ENCODE results near the gene GCN1.
A peak's percentile ranks its signal among the peaks of the same experiment; 100 is the strongest.

Gene GCN1

DNA sequence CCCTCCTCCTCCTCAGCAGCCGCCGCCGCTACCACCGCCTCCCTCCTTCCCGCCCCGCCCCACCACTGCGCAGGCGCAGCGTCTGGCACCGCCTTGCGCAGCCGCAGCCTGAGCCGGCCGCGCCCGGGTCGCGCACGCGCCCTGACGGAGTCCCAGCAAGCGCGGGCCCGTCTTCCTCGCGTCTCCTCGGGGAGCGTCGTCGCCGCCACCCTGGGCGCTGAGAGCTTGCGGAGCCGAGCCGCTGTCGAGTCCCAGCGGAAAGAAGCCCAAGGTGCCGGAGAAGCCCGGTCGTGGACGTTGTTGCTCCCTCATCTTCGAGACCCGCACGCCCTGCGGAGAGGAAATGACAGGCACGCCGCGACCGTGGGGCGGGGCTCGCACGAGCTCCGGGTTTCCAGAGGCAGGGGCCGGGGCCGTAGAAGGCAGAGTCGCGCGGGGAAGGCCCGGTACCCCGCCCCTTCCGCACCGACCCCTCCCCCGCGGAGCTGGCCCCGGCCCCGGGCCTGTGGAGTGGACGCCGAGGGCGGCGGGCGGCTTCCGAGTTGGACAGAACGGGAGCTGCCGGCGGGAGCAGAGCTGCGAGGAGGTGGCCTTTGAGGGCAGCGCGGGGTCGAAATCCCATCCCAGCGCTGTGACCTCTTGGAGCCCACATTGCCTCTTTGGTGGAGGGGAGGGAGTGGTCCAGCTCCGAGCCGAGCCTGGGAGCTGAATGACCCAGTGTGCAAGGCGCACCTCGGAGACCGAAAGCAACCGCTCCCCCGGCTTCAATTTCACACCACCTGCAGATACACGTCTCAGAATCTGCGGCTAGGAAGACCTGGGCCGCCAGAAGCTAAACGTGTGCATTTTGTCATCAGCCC lies 77.5 kb downstream of the GCN1 start:
- no peak for DNase-seq (ENCODE audit: low read depth, low spot score)
- Histone ChIP-seq H3K36me3 (ENCODE audit: control insufficient read depth, insufficient read depth, low read length) (no peaks in the 10 kb centered on the region; the same call in 1 of the 2 replicates), H3K27me3 (ENCODE audit: control insufficient read depth, insufficient read depth, low read length) (no peaks in the 10 kb centered on the region), H3K4me1 (ENCODE audit: control insufficient read depth, insufficient read depth, low read length) (peaks cover 3% of the 10 kb centered on the region; the same call in 1 of the 2 replicates), H3K27ac (ENCODE audit: low read length) (no peak overlapping the region), H3K9me3 (ENCODE audit: control insufficient read depth, insufficient read depth, low read length) (no peaks in the 10 kb centered on the region), H3K4me3 (ENCODE audit: low read length) (peak overlapping the region; percentile 60)
- WGBS (ENCODE audit: insufficient coverage, insufficient read length), result no CpG with 5 or more reads among the region's 91 CpGs

DNA sequence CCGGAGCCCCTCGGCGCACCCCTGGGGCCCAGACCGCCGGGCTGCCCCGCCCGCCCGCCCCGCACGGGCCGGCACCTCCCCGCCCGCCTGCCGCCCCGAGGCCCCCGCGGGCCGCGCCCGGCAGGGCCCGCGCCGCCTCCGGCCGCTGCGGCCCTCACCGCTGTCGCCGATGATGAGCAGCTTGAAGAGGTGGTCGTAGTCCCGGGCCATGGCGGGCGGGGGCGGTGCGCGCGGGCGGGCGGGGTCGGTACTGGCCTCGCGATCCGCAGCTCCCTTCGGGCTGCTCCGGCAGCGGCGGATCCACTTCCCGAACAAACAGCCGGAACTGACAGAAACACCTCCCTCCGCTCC lies 78.1 kb downstream of the GCN1 start, which contains the start of gene RAB35:
Gene RAB35, minus strand, starts transcription at position 313 of the 351 bp plus-strand sequence. Its CDS starts 103 bp downstream, at position 210.
- DNase-seq (ENCODE audit: low read depth, low spot score), result no peak
- H3K4me1 ChIP-seq (ENCODE audit: control insufficient read depth, insufficient read depth, low read length), result peaks cover 3% of the 10 kb centered on the region; the same call in 1 of the 2 replicates
- H3K4me3 ChIP-seq (ENCODE audit: low read length), result peak within 1 kb of the TSS; percentile 60
- H3K36me3 ChIP-seq (ENCODE audit: control insufficient read depth, insufficient read depth, low read length), result no peaks in the 10 kb centered on the region; the same call in 1 of the 2 replicates
- no peaks in the 10 kb centered on the region for H3K9me3 ChIP-seq (ENCODE audit: control insufficient read depth, insufficient read depth, low read length)
- no peak within 1 kb of the TSS for H3K27ac ChIP-seq (ENCODE audit: low read length)
- H3K27me3 ChIP-seq (ENCODE audit: control insufficient read depth, insufficient read depth, low read length), result no peaks in the 10 kb centered on the region
- WGBS (ENCODE audit: insufficient coverage, insufficient read length), result no CpG with 5 or more reads among the region's 50 CpGs

DNA sequence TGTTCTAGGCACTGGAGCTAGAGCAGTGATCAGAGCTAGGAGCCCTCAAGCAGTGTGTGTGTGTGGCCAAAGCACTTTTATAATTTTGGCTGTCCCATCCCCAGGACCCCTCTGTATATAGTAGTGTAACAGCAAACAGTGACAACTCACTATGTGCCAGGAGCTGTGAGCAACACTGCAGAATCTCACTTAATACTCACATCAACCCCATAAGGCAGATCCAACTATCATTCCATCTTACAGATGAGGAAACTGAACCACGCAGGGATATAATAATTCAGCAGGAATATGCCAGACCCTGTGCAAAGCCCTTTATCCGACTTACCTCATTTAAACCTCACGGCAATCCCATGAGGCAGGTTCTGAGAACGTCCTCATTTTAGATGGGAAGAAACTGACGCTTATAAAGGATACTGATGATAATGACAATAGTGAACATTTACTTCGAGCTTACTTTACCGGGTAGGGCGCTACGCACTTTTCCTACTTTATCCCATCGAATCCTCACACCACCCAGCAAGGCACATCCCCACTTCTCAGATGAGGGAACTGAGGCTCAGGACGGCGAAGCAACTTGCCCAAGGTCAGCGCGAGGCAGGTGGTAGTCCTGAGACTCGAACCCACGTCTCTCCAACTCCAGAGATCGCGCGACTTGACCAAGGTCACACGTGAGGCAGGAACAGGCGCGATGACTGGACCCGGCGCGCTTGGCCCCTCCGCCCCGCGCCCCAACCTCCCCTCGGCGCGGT lies 78.6 kb downstream of the GCN1 start:
- WGBS (ENCODE audit: insufficient coverage, insufficient read length), result no CpG with 5 or more reads among the region's 31 CpGs
- H3K27me3 ChIP-seq (ENCODE audit: control insufficient read depth, insufficient read depth, low read length), result no peaks in the 10 kb centered on the region
- H3K4me1 ChIP-seq (ENCODE audit: control insufficient read depth, insufficient read depth, low read length), result peaks cover 6% of the 10 kb centered on the region
- H3K27ac ChIP-seq (ENCODE audit: low read length), result no peak overlapping the region
- H3K36me3 ChIP-seq (ENCODE audit: control insufficient read depth, insufficient read depth, low read length), result no peaks in the 10 kb centered on the region; the same call in 1 of the 2 replicates
- H3K9me3 ChIP-seq (ENCODE audit: control insufficient read depth, insufficient read depth, low read length), result no peaks in the 10 kb centered on the region
- DNase-seq (ENCODE audit: low read depth, low spot score), result no peak
- peak overlapping the region; percentile 60; the same call in 1 of the 2 replicates for H3K4me3 ChIP-seq (ENCODE audit: low read length)

DNA sequence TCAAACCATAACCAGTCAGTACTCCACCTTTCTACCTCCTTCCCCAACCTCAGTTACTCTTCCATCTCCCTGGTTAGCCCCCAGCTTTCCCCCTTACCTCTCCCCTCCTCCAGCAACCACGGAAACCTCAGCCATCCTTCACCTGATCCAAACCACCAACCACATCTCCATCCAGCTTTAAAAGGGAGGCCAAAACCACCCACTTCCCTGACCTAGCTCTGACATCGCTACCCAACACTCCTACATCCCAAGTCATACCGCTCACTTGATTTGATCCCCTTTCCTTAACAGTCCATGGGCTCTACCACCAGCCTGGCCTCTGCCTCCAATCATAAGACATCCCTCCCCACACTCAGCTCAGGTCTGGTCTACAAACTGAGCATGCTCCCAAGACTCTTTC lies 79.4 kb downstream of the GCN1 start:
- H3K27ac ChIP-seq (ENCODE audit: low read length), result no peak overlapping the region
- peaks cover 8% of the 10 kb centered on the region for H3K4me1 ChIP-seq (ENCODE audit: control insufficient read depth, insufficient read depth, low read length)
- DNase-seq (ENCODE audit: low read depth, low spot score), result no peak
- no CpG with 5 or more reads among the region's 3 CpGs for WGBS (ENCODE audit: insufficient coverage, insufficient read length)
- no peaks in the 10 kb centered on the region for H3K9me3 ChIP-seq (ENCODE audit: control insufficient read depth, insufficient read depth, low read length)
- H3K4me3 ChIP-seq (ENCODE audit: low read length), result no peak overlapping the region
- no peaks in the 10 kb centered on the region; the same call in 1 of the 2 replicates for H3K36me3 ChIP-seq (ENCODE audit: control insufficient read depth, insufficient read depth, low read length)
- H3K27me3 ChIP-seq (ENCODE audit: control insufficient read depth, insufficient read depth, low read length), result no peaks in the 10 kb centered on the region

DNA sequence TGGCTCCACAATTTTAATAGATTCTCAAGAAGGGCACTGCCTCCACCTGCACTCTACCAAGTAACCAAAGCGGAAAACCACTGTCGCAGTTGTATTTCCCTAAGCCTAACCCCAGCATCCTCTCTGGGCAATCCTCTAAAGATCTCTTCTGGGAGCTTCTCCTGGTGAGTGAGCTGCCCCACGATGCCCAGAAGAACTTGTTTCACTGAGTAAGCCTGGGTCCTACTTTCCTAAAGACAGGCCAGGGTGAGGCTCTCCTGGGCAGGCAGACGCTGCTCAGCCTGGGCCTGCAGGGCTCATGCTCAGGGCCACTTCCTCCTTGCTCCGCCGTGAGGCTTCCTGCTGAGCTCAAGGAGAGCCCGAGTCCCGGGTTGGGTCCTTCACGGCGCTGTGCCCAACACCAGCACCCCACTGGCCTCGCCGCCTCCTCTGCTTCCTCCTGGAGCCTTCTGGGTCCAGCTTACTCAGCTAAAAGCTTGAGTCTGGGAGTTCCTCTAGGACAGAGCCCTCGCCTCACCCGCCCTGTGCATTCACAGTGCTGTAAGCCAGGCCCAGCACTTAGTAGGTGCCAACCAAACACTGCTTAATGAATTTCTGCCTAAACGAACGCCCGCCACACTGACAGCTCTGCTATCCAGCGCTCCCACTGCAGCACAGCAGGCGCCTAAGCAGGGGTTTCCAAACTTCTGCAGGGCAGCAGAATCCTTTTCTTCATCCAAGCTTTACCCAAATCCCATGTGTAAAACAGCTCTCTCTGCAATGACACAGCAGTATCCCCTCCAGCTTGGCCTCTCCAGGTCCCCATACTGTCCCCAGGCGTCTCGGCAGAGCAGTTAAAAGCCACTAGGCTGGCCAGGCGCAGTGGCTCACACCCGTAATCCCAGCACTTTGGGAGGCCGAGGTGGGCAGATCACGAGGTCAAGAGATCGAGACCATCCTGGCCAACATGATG lies 83.7 kb downstream of the GCN1 start:
- peaks cover 8% of the 10 kb centered on the region; the same call in 1 of the 2 replicates for H3K4me1 ChIP-seq (ENCODE audit: control insufficient read depth, insufficient read depth, low read length)
- no peak overlapping the region for H3K27ac ChIP-seq (ENCODE audit: low read length)
- DNase-seq (ENCODE audit: low read depth, low spot score), result no peak
- H3K4me3 ChIP-seq (ENCODE audit: low read length), result no peak overlapping the region
- no peaks in the 10 kb centered on the region; the same call in 1 of the 2 replicates for H3K36me3 ChIP-seq (ENCODE audit: control insufficient read depth, insufficient read depth, low read length)
- no peaks in the 10 kb centered on the region for H3K27me3 ChIP-seq (ENCODE audit: control insufficient read depth, insufficient read depth, low read length)
- no CpG with 5 or more reads among the region's 26 CpGs for WGBS (ENCODE audit: insufficient coverage, insufficient read length)
- H3K9me3 ChIP-seq (ENCODE audit: control insufficient read depth, insufficient read depth, low read length), result no peaks in the 10 kb centered on the region

DNA sequence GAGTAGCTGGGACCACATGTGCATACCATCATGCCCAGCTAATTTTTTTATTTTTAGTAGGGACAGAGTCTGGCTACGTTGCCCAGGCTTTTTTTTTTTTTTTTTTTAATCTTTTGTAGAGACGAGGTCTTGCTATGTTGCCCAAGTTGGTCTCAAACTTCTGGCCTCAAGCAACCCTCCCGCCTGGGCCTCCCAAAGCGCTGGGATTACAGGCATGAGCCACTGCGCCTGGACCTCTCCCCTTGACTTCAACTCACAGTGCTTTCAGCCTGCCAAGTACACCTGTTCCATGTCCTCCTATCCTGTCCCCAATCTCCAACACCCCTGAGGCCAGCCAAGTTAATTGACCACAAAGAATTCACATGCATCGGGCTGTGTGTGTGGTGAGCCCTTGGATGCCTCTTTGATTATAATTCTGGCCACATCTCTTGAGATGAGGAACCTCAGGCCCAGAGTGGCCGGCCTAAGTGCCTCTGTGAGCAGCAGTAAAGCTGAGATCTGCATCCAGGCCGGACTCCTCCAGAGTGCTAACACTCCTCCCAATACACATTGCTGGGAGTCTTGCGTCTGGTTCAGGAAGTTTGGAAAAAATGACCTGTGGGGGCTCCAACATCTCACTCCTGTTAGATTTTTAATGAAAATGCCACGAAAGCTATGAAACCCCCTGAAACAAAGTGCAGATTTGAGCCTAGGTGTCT lies 84.8 kb downstream of the GCN1 start:
- H3K4me1 ChIP-seq (ENCODE audit: control insufficient read depth, insufficient read depth, low read length), result peaks cover 8% of the 10 kb centered on the region; the same call in 1 of the 2 replicates
- no peak overlapping the region for H3K4me3 ChIP-seq (ENCODE audit: low read length)
- WGBS (ENCODE audit: insufficient coverage, insufficient read length), result no CpG with 5 or more reads among the region's 10 CpGs
- H3K27me3 ChIP-seq (ENCODE audit: control insufficient read depth, insufficient read depth, low read length), result no peaks in the 10 kb centered on the region
- H3K27ac ChIP-seq (ENCODE audit: low read length), result no peak overlapping the region
- H3K36me3 ChIP-seq (ENCODE audit: control insufficient read depth, insufficient read depth, low read length), result no peaks in the 10 kb centered on the region; the same call in 1 of the 2 replicates
- no peaks in the 10 kb centered on the region for H3K9me3 ChIP-seq (ENCODE audit: control insufficient read depth, insufficient read depth, low read length)
- no peak for DNase-seq (ENCODE audit: low read depth, low spot score)

DNA sequence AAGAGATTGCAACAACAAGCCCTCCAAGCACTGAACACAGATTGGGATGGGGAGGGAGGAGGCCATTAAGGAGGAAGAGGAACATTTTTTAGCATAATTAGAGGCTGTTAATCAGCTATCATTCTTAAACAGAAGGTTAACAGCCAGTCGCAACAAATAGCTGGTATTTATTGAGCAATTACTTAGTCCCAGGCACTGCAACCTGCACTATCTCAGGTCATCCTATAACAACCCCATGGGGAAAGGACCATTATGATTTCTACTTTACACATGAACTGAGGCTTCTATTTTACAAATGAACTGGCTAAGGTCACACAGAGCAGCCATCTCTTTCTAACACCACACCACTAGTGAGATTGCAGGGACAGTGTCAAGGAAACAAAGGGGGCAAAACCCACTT lies 88.4 kb downstream of the GCN1 start:
- peaks cover 7% of the 10 kb centered on the region; the same call in 1 of the 2 replicates for H3K4me1 ChIP-seq (ENCODE audit: control insufficient read depth, insufficient read depth, low read length)
- H3K9me3 ChIP-seq (ENCODE audit: control insufficient read depth, insufficient read depth, low read length), result no peaks in the 10 kb centered on the region
- H3K4me3 ChIP-seq (ENCODE audit: low read length), result no peak overlapping the region
- no peak overlapping the region for H3K27ac ChIP-seq (ENCODE audit: low read length)
- H3K27me3 ChIP-seq (ENCODE audit: control insufficient read depth, insufficient read depth, low read length), result no peaks in the 10 kb centered on the region
- H3K36me3 ChIP-seq (ENCODE audit: control insufficient read depth, insufficient read depth, low read length), result peaks cover 7% of the 10 kb centered on the region
- DNase-seq (ENCODE audit: low read depth, low spot score), result no peak
- WGBS (ENCODE audit: insufficient coverage, insufficient read length), result no CpG with 5 or more reads among the region's 1 CpG

DNA sequence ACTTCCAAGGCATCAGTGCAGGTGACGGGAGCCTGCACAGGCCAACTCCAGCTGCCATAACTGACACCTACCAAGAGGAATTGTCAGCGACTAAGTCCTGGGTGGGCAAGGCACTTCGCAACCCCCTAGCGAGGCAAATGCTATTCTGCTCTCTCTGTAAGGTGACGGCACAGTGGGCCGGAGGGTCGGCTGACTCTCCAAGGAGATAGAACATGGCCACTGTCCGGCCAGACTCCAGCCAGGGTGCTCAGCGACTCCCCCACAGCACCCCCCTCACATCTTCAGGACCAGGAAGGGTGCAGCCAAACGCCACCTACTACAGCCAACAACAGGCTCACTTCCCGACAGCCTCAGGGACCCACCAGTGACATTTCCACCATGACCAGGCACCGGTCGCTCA lies 91.1 kb downstream of the GCN1 start:
- Histone ChIP-seq H3K27me3 (ENCODE audit: control insufficient read depth, insufficient read depth, low read length) (no peaks in the 10 kb centered on the region), H3K27ac (ENCODE audit: low read length) (no peak overlapping the region), H3K4me3 (ENCODE audit: low read length) (no peak overlapping the region), H3K9me3 (ENCODE audit: control insufficient read depth, insufficient read depth, low read length) (no peaks in the 10 kb centered on the region), H3K4me1 (ENCODE audit: control insufficient read depth, insufficient read depth, low read length) (no peaks in the 10 kb centered on the region; the same call in 1 of the 2 replicates), H3K36me3 (ENCODE audit: control insufficient read depth, insufficient read depth, low read length) (peaks cover 14% of the 10 kb centered on the region)
- WGBS (ENCODE audit: insufficient coverage, insufficient read length), result no CpG with 5 or more reads among the region's 13 CpGs
- DNase-seq (ENCODE audit: low read depth, low spot score), result no peak

DNA sequence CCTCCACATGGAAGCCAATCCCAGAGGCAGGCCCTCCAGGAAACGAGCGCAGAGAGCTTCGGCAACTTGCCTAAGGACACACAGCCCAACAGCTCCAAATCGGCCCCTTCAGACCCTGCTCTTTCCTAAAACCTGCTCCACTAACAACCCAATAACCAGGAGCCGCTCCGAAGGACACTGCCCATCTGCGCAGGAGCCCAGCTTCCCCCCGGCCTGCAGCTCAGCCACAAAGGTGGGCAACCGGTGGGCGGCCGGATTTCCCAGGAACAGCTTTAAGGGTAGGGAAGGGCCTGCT lies 91.5 kb downstream of the GCN1 start:
- H3K4me1 ChIP-seq (ENCODE audit: control insufficient read depth, insufficient read depth, low read length), result no peaks in the 10 kb centered on the region; the same call in 1 of the 2 replicates
- WGBS (ENCODE audit: insufficient coverage, insufficient read length), result no CpG with 5 or more reads among the region's 11 CpGs
- no peak overlapping the region for H3K27ac ChIP-seq (ENCODE audit: low read length)
- peaks cover 14% of the 10 kb centered on the region for H3K36me3 ChIP-seq (ENCODE audit: control insufficient read depth, insufficient read depth, low read length)
- no peak overlapping the region for H3K4me3 ChIP-seq (ENCODE audit: low read length)
- no peak for DNase-seq (ENCODE audit: low read depth, low spot score)
- H3K27me3 ChIP-seq (ENCODE audit: control insufficient read depth, insufficient read depth, low read length), result no peaks in the 10 kb centered on the region
- H3K9me3 ChIP-seq (ENCODE audit: control insufficient read depth, insufficient read depth, low read length), result no peaks in the 10 kb centered on the region
